PC-9 (cell line): ENCODE data around the gene MYH11.

ENCODE experiments used
- CTCF ChIP-seq: fragments of 200-600 bp; sonication (generic); conservative IDR thresholded peaks from 2 replicates; pipeline ENCODE4 v1.6.1; 2017; ENCODE audit warnings: mixed run types, antibody characterized with exemption, mild to moderate bottlenecking, moderate library complexity
- EZH2 ChIP-seq: fragments of 200-600 bp; sonication (generic); IDR thresholded peaks from 2 replicates; pipeline ENCODE4 v1.8.0; 2017; ENCODE audit warnings: antibody characterized with exemption, low read depth

DNA sequence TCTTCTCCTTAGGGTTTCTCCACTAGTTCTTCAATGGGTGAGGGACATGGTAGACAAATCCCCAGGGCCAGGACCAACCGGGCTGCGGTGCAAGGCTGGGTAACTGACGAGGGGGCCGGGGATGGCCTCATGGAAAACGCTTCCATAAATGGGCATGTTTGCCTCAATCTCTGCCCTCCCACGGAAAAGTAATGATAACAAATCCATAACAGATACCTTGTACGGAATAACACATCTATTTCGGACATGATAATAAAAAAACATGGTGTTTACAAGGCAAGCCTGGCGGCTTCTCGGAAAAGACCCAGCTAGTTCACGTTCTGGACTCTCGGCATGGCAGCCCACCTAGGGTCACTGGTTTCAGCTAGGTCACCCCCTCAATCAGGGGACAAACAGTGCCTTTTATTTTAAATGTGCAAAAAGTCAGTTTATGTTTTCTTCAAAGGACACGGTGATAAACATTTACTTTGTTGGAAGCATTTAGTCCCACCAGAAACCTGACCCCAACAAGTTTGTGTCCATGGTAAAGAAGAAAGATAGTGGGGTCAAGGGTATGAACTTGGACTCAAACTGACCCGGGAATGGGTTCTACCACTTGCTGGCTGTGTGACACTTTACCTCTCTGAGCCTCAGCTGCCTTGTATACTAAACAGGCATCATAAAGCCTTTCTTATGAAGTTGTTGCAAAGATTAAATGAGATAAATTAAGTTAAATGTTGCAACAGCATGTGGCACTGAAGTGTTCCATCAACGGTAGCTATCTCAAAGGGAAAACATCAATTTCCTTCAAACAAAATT is 1.7 kb downstream of the MYH11 start:
- TF ChIP-seq CTCF (no peak), EZH2 (no peak)
